A549 (cell line): Measurements from ENCODE around the gene SSMEM1.
"Not testable (repeated sequence)": the region's sequence is repeated elsewhere in the genome, so short reads cannot be mapped to it uniquely, and the experiment has no call there.

ENCODE experiments used
- ATOH8 ChIP-seq: fragments of 250-450 bp; sonication (Bioruptor Pico); IDR thresholded peaks from 2 replicates; pipeline ENCODE4 v1.5.0; 2020; ENCODE audit warnings: low read depth, mild to moderate bottlenecking, moderate library complexity
- CTCF ChIP-seq: fragments of >200 bp; sonication (Bioruptor Twin); formaldehyde crosslinking; IDR thresholded peaks from 3 replicates; pipeline ENCODE4 v1.5.1; 2016
- E2F6 ChIP-seq: IDR thresholded peaks from 2 replicates; pipeline ENCODE4 v1.6.1; 2012; ENCODE audit warnings: low read depth, borderline replicate concordance
- EP300 ChIP-seq, 2 experiments: fragments of >200 bp; sonication (Bioruptor Twin); formaldehyde crosslinking; IDR thresholded peaks; 2 replicates in 1 of 2; 3 replicates in 1 of 2; pipeline ENCODE4 v1.6.1; 2016 to 2017
- JUNB ChIP-seq: fragments of >200 bp; sonication (Bioruptor Twin); formaldehyde crosslinking; IDR thresholded peaks from 2 replicates; pipeline ENCODE4 v1.6.1; 2016
- MAX ChIP-seq: IDR thresholded peaks from 2 replicates; pipeline ENCODE4 v1.6.1; 2012
- POLR2A ChIP-seq: IDR thresholded peaks from 2 replicates; pipeline ENCODE4 v1.6.1; 2012; ENCODE audit warnings: mild to moderate bottlenecking, low read length
- RCOR1 ChIP-seq: fragments of 150-350 bp; IDR thresholded peaks from 2 replicates; pipeline ENCODE4 v1.6.1; 2014; ENCODE audit warnings: antibody characterized with exemption, low read length, low read depth

GRCh38 chr7:130184349-130184748 is 23.3 kb upstream of the SSMEM1 start:
- not testable (repeated sequence) for TF ChIP-seq E2F6; ATOH8 (CRISPR knock-in tag); MAX; POLR2A; JUNB; CTCF; EP300 (IDR thresholded peaks at IDR 0.05); RCOR1
